ENCODE data around the gene IL34. TPM values are rescaled to one million over a fixed set of nuclear protein-coding genes. Genes with fewer than 3 reads are reported as not detected.

Gene IL34
- total and polyA plus RNA-seq, 2 of the 13 experiments (the other 11 are each of a cell fraction or from before 2014, with no cell fraction given) = 1.2 to 1.3 TPM

DNA sequence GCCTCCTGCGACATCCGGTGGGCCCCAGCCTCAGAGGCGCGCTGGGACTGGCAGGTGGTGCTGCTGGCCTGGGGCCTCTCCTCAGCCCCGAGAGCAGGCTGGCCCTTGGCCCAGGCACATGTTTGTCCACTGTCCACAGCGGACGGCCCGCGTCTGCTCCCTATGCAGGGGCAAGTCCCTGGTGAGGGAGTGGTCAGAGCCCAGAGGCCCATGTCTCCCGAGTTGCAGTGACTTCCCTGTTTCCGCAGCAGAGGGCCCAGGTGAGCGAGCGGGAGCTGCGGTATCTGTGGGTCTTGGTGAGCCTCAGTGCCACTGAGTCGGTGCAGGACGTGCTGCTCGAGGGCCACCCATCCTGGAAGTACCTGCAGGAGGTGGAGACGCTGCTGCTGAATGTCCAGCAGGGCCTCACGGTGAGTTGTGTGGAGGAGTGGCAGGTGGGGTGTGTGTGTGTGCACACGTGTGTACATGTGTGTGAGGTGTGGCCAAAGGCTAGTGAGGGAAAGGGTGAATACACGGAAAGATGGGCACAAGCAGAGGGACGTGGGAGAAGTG lies 10.4 kb downstream of the IL34 start (continued):
- TF ChIP-seq, protein P1, sequence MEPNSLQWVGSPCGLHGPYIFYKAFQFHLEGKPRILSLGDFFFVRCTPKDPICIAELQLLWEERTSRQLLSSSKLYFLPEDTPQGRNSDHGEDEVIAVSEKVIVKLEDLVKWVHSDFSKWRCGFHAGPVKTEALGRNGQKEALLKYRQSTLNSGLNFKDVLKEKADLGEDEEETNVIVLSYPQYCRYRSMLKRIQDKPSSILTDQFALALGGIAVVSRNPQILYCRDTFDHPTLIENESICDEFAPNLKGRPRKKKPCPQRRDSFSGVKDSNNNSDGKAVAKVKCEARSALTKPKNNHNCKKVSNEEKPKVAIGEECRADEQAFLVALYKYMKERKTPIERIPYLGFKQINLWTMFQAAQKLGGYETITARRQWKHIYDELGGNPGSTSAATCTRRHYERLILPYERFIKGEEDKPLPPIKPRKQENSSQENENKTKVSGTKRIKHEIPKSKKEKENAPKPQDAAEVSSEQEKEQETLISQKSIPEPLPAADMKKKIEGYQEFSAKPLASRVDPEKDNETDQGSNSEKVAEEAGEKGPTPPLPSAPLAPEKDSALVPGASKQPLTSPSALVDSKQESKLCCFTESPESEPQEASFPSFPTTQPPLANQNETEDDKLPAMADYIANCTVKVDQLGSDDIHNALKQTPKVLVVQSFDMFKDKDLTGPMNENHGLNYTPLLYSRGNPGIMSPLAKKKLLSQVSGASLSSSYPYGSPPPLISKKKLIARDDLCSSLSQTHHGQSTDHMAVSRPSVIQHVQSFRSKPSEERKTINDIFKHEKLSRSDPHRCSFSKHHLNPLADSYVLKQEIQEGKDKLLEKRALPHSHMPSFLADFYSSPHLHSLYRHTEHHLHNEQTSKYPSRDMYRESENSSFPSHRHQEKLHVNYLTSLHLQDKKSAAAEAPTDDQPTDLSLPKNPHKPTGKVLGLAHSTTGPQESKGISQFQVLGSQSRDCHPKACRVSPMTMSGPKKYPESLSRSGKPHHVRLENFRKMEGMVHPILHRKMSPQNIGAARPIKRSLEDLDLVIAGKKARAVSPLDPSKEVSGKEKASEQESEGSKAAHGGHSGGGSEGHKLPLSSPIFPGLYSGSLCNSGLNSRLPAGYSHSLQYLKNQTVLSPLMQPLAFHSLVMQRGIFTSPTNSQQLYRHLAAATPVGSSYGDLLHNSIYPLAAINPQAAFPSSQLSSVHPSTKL (CRISPR knock-in tag; IDR thresholded peaks at IDR 0.05) = peak; percentile 60
- TF ChIP-seq, protein P2, sequence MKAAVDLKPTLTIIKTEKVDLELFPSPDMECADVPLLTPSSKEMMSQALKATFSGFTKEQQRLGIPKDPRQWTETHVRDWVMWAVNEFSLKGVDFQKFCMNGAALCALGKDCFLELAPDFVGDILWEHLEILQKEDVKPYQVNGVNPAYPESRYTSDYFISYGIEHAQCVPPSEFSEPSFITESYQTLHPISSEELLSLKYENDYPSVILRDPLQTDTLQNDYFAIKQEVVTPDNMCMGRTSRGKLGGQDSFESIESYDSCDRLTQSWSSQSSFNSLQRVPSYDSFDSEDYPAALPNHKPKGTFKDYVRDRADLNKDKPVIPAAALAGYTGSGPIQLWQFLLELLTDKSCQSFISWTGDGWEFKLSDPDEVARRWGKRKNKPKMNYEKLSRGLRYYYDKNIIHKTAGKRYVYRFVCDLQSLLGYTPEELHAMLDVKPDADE (CRISPR knock-in tag; IDR thresholded peaks at IDR 0.05) = no peak
- peak; percentile 37; the same call in 1 of the 2 replicates for TF ChIP-seq TAF1 (CRISPR knock-in tag; IDR thresholded peaks at IDR 0.05)
- TF ChIP-seq AKAP8 (CRISPR knock-in tag; IDR thresholded peaks at IDR 0.05) = 0 out of 2 replicates have a peak, but pooled peaks have one; percentile 24
- TF ChIP-seq PPARG (CRISPR knock-in tag; conservative IDR thresholded peaks at IDR 0.05) = 0 out of 2 replicates have a peak, but pooled peaks have one; percentile 28
- TF ChIP-seq RELA (CRISPR knock-in tag; IDR thresholded peaks at IDR 0.05) = no peak
- 0 out of 2 replicates have a peak, but pooled peaks have one; percentile 39 for TF ChIP-seq REL (CRISPR knock-in tag; conservative IDR thresholded peaks at IDR 0.05)
- peak; percentile 74; the same call in 1 of the 2 replicates for TF ChIP-seq WIZ (CRISPR knock-in tag; IDR thresholded peaks at IDR 0.05)
- TF ChIP-seq, protein P3, sequence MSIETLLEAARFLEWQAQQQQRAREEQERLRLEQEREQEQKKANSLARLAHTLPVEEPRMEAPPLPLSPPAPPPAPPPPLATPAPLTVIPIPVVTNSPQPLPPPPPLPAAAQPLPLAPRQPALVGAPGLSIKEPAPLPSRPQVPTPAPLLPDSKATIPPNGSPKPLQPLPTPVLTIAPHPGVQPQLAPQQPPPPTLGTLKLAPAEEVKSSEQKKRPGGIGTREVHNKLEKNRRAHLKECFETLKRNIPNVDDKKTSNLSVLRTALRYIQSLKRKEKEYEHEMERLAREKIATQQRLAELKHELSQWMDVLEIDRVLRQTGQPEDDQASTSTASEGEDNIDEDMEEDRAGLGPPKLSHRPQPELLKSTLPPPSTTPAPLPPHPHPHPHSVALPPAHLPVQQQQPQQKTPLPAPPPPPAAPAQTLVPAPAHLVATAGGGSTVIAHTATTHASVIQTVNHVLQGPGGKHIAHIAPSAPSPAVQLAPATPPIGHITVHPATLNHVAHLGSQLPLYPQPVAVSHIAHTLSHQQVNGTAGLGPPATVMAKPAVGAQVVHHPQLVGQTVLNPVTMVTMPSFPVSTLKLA (IDR thresholded peaks at IDR 0.05) = peak; percentile 59
- TF ChIP-seq, protein P4, sequence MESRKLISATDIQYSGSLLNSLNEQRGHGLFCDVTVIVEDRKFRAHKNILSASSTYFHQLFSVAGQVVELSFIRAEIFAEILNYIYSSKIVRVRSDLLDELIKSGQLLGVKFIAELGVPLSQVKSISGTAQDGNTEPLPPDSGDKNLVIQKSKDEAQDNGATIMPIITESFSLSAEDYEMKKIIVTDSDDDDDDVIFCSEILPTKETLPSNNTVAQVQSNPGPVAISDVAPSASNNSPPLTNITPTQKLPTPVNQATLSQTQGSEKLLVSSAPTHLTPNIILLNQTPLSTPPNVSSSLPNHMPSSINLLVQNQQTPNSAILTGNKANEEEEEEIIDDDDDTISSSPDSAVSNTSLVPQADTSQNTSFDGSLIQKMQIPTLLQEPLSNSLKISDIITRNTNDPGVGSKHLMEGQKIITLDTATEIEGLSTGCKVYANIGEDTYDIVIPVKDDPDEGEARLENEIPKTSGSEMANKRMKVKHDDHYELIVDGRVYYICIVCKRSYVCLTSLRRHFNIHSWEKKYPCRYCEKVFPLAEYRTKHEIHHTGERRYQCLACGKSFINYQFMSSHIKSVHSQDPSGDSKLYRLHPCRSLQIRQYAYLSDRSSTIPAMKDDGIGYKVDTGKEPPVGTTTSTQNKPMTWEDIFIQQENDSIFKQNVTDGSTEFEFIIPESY (CRISPR knock-in tag; IDR thresholded peaks at IDR 0.05) = peak; percentile 8; the same call in 1 of the 2 replicates
- TF ChIP-seq TSC22D2 (CRISPR knock-in tag; IDR thresholded peaks at IDR 0.05; ENCODE audit: borderline replicate concordance) = 0 out of 2 replicates have a peak, but pooled peaks have one; percentile 16
- TF ChIP-seq TOPORS (CRISPR knock-in tag; IDR thresholded peaks at IDR 0.05) = peak; percentile 62; the same call in 1 of the 2 replicates
- TF ChIP-seq ZSCAN25 (CRISPR knock-in tag; IDR thresholded peaks at IDR 0.05) = peak; percentile 92
- no peak for TF ChIP-seq JDP2 (CRISPR knock-in tag; IDR thresholded peaks at IDR 0.05; ENCODE audit: borderline replicate concordance)
- TF ChIP-seq ZNF552 (CRISPR knock-in tag; IDR thresholded peaks at IDR 0.05; ENCODE audit: borderline replicate concordance) = peak; percentile 58; the same call in 1 of the 2 replicates
- TF ChIP-seq, protein P5, sequence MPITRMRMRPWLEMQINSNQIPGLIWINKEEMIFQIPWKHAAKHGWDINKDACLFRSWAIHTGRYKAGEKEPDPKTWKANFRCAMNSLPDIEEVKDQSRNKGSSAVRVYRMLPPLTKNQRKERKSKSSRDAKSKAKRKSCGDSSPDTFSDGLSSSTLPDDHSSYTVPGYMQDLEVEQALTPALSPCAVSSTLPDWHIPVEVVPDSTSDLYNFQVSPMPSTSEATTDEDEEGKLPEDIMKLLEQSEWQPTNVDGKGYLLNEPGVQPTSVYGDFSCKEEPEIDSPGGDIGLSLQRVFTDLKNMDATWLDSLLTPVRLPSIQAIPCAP (CRISPR knock-in tag; IDR thresholded peaks at IDR 0.05; ENCODE audit: low read depth) = no peak
- TF ChIP-seq ARNTL (CRISPR knock-in tag; IDR thresholded peaks at IDR 0.05) = peak; percentile 76
- TF ChIP-seq, protein P6, sequence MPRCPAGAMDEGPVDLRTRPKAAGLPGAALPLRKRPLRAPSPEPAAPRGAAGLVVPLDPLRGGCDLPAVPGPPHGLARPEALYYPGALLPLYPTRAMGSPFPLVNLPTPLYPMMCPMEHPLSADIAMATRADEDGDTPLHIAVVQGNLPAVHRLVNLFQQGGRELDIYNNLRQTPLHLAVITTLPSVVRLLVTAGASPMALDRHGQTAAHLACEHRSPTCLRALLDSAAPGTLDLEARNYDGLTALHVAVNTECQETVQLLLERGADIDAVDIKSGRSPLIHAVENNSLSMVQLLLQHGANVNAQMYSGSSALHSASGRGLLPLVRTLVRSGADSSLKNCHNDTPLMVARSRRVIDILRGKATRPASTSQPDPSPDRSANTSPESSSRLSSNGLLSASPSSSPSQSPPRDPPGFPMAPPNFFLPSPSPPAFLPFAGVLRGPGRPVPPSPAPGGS (CRISPR knock-in tag; IDR thresholded peaks at IDR 0.05) = peak; percentile 96
- peak; percentile 80 for TF ChIP-seq ZNF607 (CRISPR knock-in tag; IDR thresholded peaks at IDR 0.05; ENCODE audit: borderline replicate concordance)
